ENCODE measurements around the gene MLN. TPM values are rescaled to one million over a fixed set of nuclear protein-coding genes. Genes with fewer than 3 reads are reported as not detected.

MLN gene
- total and polyA plus RNA-seq, 8 donors = not detected

DNA sequence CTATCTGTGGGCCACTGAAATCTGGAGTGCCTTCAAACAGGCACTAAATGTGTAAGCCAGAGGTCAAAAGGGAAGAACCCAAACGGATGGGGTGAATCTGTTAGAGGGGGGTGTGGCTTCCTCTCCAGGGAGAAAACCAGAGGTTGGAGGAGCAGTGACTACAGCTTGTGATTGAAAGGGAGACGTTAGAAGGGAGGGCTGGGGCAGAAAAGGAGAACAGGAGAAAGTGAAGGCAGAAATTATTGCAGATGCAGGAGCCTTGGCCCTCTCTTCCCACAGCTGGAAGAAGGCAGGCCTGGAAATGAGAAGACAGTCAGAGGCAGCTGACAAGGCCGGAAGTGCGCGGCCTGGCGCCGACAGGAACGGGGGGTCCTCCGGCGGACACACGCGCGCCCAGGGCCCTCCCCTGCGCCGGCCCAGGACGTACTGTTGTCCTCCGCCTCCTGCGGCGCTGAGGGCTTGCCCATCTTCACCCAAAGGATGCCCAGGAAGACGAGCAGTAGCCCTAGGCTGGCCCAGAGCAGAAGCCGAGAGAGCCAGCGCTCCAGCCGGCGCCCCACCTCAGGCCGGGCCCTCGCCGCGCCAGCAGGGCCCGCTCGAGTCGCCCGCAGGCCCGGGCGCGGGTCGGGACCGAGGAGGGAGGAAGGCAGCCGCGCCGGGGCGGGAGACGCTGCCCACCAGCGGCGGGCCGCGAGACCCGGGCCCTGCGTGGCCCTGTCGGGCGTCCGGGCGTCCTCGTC lies 15.7 kb downstream of the MLN start:
- DNase-seq = peak; percentile 65 to 92
- peaks cover 0 to 4% (median 4%) of the 10 kb centered on the region in 3 donors for H3K27me3 ChIP-seq
- peak overlapping the region; percentile 97 to 98 (median 98) for H3K27ac ChIP-seq
- peaks cover 30 to 48% (median 44%) of the 10 kb centered on the region in 4 donors for H3K4me1 ChIP-seq
- peak overlapping the region; percentile 76 to 99 (median 82) for H3K4me3 ChIP-seq
- H3K9me3 ChIP-seq = no peaks in the 10 kb centered on the region
- intact Hi-C loops (cut with DNase I; ENCODE audit: low total_unique reads) = no loop called here
- 0% methylated on average over 5 to 53 of the region's 53 CpGs for WGBS, 5 donors
- peaks cover 11 to 36% (median 33%) of the 10 kb centered on the region in 4 donors for H3K36me3 ChIP-seq
- TF ChIP-seq EP300 (IDR thresholded peaks at IDR 0.05) (no peak), POLR2AphosphoS5 (IDR thresholded peaks at IDR 0.05) (peak; percentile 60 to 78 (median 76))
- TF ChIP-seq, protein P1, sequence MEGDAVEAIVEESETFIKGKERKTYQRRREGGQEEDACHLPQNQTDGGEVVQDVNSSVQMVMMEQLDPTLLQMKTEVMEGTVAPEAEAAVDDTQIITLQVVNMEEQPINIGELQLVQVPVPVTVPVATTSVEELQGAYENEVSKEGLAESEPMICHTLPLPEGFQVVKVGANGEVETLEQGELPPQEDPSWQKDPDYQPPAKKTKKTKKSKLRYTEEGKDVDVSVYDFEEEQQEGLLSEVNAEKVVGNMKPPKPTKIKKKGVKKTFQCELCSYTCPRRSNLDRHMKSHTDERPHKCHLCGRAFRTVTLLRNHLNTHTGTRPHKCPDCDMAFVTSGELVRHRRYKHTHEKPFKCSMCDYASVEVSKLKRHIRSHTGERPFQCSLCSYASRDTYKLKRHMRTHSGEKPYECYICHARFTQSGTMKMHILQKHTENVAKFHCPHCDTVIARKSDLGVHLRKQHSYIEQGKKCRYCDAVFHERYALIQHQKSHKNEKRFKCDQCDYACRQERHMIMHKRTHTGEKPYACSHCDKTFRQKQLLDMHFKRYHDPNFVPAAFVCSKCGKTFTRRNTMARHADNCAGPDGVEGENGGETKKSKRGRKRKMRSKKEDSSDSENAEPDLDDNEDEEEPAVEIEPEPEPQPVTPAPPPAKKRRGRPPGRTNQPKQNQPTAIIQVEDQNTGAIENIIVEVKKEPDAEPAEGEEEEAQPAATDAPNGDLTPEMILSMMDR (IDR thresholded peaks at IDR 0.05) = no peak

DNA sequence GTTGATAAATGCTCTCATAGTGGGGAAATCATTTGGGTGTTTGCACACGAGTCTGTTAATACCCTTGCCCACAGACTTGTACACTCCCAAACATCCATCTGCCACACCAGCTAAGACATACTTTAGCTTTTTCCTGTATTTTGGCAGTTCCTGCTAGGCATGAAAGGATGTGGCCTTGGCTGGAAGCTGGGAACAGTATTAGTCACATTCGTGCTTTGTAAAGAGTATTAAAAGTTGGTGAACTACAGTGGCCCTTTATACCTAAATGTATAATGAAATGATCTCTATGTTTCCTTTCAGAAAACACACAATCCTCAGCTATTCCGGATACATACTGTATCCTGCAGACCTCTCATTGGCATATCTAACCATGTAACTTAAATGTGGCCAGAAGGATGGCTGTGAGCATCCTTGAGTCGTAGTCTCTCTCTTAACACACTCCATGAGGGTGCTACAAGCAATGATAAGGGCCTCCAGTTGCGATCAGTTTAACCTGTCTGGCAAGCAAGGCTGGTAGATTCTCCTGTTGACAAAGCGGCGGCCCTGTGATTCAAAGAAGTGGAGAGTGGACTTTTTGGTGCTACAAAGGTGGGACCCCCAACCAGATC lies 16.4 kb downstream of the MLN start:
- DNase-seq = no peak
- TF ChIP-seq, protein P1 (IDR thresholded peaks at IDR 0.05) = no peak
- TF ChIP-seq POLR2A (IDR thresholded peaks at IDR 0.05) = no peak
- TF ChIP-seq EP300 (IDR thresholded peaks at IDR 0.05) = no peak
- TF ChIP-seq POLR2AphosphoS5 (IDR thresholded peaks at IDR 0.05) = no peak
- H3K4me1 ChIP-seq = peaks cover 30 to 48% (median 44%) of the 10 kb centered on the region in 4 donors
- H3K9me3 ChIP-seq = no peaks in the 10 kb centered on the region
- no peaks in the 10 kb centered on the region for H3K27me3 ChIP-seq
- WGBS, 5 donors = 25 to 36% (median 32%) methylated on average over 7 of the region's 7 CpGs
- intact Hi-C loops (cut with DNase I; ENCODE audit: low total_unique reads) = no loop called here
- peak overlapping the region; percentile 97 to 98 (median 98) for H3K27ac ChIP-seq
- peaks cover 16 to 42% (median 40%) of the 10 kb centered on the region in 4 donors for H3K36me3 ChIP-seq
- H3K4me3 ChIP-seq = peak overlapping the region; percentile 76 to 99 (median 82)

DNA sequence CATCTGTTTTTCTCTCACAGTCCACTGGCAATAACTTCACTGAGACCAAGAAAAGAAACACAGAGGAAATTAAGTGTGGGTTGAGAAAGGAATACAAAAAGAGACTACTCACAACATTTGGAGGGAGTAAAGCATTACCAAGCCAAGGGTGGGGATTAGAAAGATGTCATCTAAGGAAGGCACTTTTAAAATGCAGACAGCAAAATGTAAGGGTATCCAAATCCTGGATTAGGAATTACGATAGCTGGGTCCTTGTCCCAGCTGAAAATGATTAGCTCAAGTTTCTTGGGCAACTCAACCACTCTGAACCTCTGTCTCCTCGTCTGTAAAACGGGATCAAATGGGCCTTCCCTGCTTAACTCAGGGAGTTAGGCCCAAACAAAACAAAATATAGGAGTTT lies 17.1 kb downstream of the MLN start:
- Histone ChIP-seq H3K36me3 (peaks cover 23 to 49% (median 47%) of the 10 kb centered on the region in 4 donors), H3K4me1 (peaks cover 30 to 51% (median 46%) of the 10 kb centered on the region in 4 donors), H3K9me3 (no peaks in the 10 kb centered on the region), H3K4me3 (peak overlapping the region in 2 of 4 donors; percentile 76 to 86), H3K27me3 (no peaks in the 10 kb centered on the region), H3K27ac (peak overlapping the region in 4 of 5 donors; percentile 97 to 98 (median 98))
- TF ChIP-seq, protein P1 (IDR thresholded peaks at IDR 0.05) = no peak
- TF ChIP-seq POLR2AphosphoS5 (IDR thresholded peaks at IDR 0.05) (no peak), POLR2A (IDR thresholded peaks at IDR 0.05) (no peak), EP300 (IDR thresholded peaks at IDR 0.05) (no peak)
- 48 to 63% (median 52%) methylated on average over 3 of the region's 3 CpGs for WGBS, 5 donors
- intact Hi-C loops (cut with DNase I; ENCODE audit: low total_unique reads) = no loop called here
- no peak for DNase-seq

GRCh38 chr6:33785778-33786177 lies 18.0 kb downstream of the MLN start:
- WGBS, 5 donors = 57 to 66% (median 64%) methylated on average over 3 of the region's 3 CpGs
- TF ChIP-seq POLR2AphosphoS5 (IDR thresholded peaks at IDR 0.05) (no peak), POLR2A (IDR thresholded peaks at IDR 0.05) (no peak), EP300 (IDR thresholded peaks at IDR 0.05) (no peak)
- TF ChIP-seq, protein P1 (IDR thresholded peaks at IDR 0.05) = no peak
- no peak for DNase-seq
- intact Hi-C loops (cut with DNase I; ENCODE audit: low total_unique reads) = no loop called here
- Histone ChIP-seq H3K9me3 (no peaks in the 10 kb centered on the region), H3K36me3 (peaks cover 30 to 59% (median 57%) of the 10 kb centered on the region in 4 donors), H3K4me3 (peak overlapping the region in 1 of 4 donors; percentile 1), H3K4me1 (peaks cover 34 to 60% (median 46%) of the 10 kb centered on the region in 4 donors), H3K27ac (peak overlapping the region in 3 of 5 donors; percentile 97 to 98 (median 97)), H3K27me3 (no peaks in the 10 kb centered on the region)
